HCT116 (cell line): ENCODE data around the gene IFITM5. TPM values are rescaled to one million over a fixed set of nuclear protein-coding genes. Genes with fewer than 3 reads are reported as not detected.

ENCODE experiments used
- ATAC-seq: fragments of 200-7000 bp; cut with Tn5 transposase; 2 replicates; pipeline ENCODE4 v1.9.1; 2020; ENCODE audit warnings: mild to moderate bottlenecking, moderate library complexity
- BruUV-seq: library from RNA; stranded (reverse); fragments of 400-500 nt; replicated peaks from 2 replicates; lab custom pipeline; 2021; lab: Mats Ljungman, UMichigan
- CTCF ChIA-PET: fragments of 300-600 bp; sonication (Branson Sonifier 250); formaldehyde crosslinking; loops from one replicate; lab custom pipeline; 2021; ENCODE audit warnings: antibody characterized with exemption; lab: Charles Lee
- POLR2A ChIA-PET: fragments of 300-600, 350-600 bp; sonication (Branson Sonifier 250); formaldehyde crosslinking; loops from one replicate; lab custom pipeline; 2021; ENCODE audit warnings: antibody characterized with exemption; lab: Charles Lee
- RAD21 ChIA-PET, 2 experiments: fragments of 300-600 bp; sonication (Branson Sonifier 250); formaldehyde crosslinking; loops; one replicate each; lab custom pipeline; 2023; ENCODE audit warnings: low total read pairs in 2 of 2; ENCODE audit not compliant: uncharacterized antibody in 2 of 2, unreplicated experiment in 2 of 2, low non-redundant PET in 1 of 2; lab: Charles Lee
- DNase-seq: peaks from one replicate; pipeline ENCODE4 v3.0.0-alpha.2; 2010; ENCODE audit warnings: low read depth, low spot score
- H2AFZ ChIP-seq: fragments of 200-600 bp; shearing (Covaris generic), sonication (generic); 2 replicates; pipeline ENCODE4 v1.6.1; 2017; ENCODE audit warnings: low read depth, mixed run types, mixed read lengths, antibody characterized with exemption, low read length; ENCODE audit not compliant: poor library complexity, severe bottlenecking
- H3K27ac ChIP-seq: 2 replicates; pipeline ENCODE4 v1.5.1; 2012; ENCODE audit warnings: low read depth, low read length
- H3K27me3 ChIP-seq: fragments of 200-600 bp; sonication (generic); 2 replicates; pipeline ENCODE4 v1.6.1; 2016; ENCODE audit warnings: mixed run types, low read length, mixed read lengths; ENCODE audit not compliant: insufficient read depth
- H3K36me3 ChIP-seq, 2 experiments: fragments of 200-500 bp in 1 of 2; fragments of 200-600 bp in 1 of 2; sonication (Bioruptor generic) in 1 of 2; sonication (generic) in 1 of 2; 2 replicates each; pipeline versions ENCODE4 v1.5.1 to v1.6.1; 2014 to 2016; ENCODE audit warnings: low read length in 2 of 2, inconsistent platforms in 1 of 2, mixed read lengths in 1 of 2, mixed run types in 1 of 2; ENCODE audit not compliant: insufficient read depth in 2 of 2, control insufficient read depth in 1 of 2
- H3K4me1 ChIP-seq, 2 experiments: fragments of 200-600 bp in 1 of 2; sonication (generic) in 1 of 2; 2 replicates each; pipeline versions ENCODE4 v1.5.1 to v1.6.1; 2012 to 2017; ENCODE audit warnings: low read length in 2 of 2, inconsistent platforms in 1 of 2, mild to moderate bottlenecking in 1 of 2, mixed read lengths in 1 of 2, mixed run types in 1 of 2, moderate library complexity in 1 of 2; ENCODE audit not compliant: insufficient read depth in 2 of 2, control insufficient read depth in 1 of 2
- H3K4me2 ChIP-seq: fragments of 200-600 bp; sonication (generic); 2 replicates; pipeline ENCODE4 v1.6.1; 2017; ENCODE audit warnings: mixed run types, low read length, mixed read lengths
- H3K4me3 ChIP-seq, 2 experiments: fragments of 200-600 bp in 1 of 2; sonication (generic) in 1 of 2; replicated peaks in 1 of 2; 2 replicates each; pipeline ENCODE4 v1.5.1; 2011 to 2016; ENCODE audit warnings: low read length in 2 of 2, control low read depth in 1 of 2, low read depth in 1 of 2, mild to moderate bottlenecking in 1 of 2, mixed read lengths in 1 of 2, mixed run types in 1 of 2
- H3K79me2 ChIP-seq: fragments of 200-600 bp; sonication (generic); 2 replicates; pipeline ENCODE4 v1.6.1; 2017; ENCODE audit warnings: mild to moderate bottlenecking, mixed run types, low read length, moderate library complexity, mixed read lengths; ENCODE audit not compliant: insufficient read depth
- H3K9ac ChIP-seq: fragments of 200-600 bp; sonication (generic); 2 replicates; pipeline ENCODE4 v1.6.1; 2016; ENCODE audit warnings: low read length, mixed read lengths
- H3K9me2 ChIP-seq: fragments of 200-600 bp; sonication (generic), shearing (Covaris generic); 2 replicates; pipeline ENCODE4 v1.6.1; 2017; ENCODE audit warnings: mixed run types, mild to moderate bottlenecking, moderate library complexity; ENCODE audit not compliant: insufficient read depth
- H3K9me3 ChIP-seq, 2 experiments: fragments of 200-500 bp in 1 of 2; fragments of 200-600 bp in 1 of 2; sonication (Bioruptor generic) in 1 of 2; sonication (generic) in 1 of 2; 2 replicates each; pipeline ENCODE4 v1.6.1; 2014 to 2017; ENCODE audit warnings: low read length in 2 of 2, mixed read lengths in 2 of 2, inconsistent platforms in 1 of 2, low read depth in 1 of 2, mild to moderate bottlenecking in 1 of 2, mixed run types in 1 of 2, moderate library complexity in 1 of 2; ENCODE audit not compliant: control insufficient read depth in 1 of 2, insufficient read depth in 1 of 2
- H4K20me1 ChIP-seq: fragments of 200-600 bp; sonication (generic), shearing (Covaris generic); 2 replicates; pipeline ENCODE4 v1.6.1; 2017; ENCODE audit warnings: mixed run types, mild to moderate bottlenecking, moderate library complexity; ENCODE audit not compliant: insufficient read depth
- CEBPB ChIP-seq: IDR thresholded peaks from 2 replicates; pipeline ENCODE4 v1.6.1; 2012; ENCODE audit warnings: low read depth
- ZNF274 ChIP-seq: fragments of 200-500 bp; sonication (Bioruptor generic); IDR thresholded peaks from 2 replicates; pipeline ENCODE4 v1.6.1; 2014; ENCODE audit warnings: mild to moderate bottlenecking, low read depth, low read length, inconsistent platforms
- intact Hi-C: fragments of 100-400 bp; cut with micrococcal nuclease; formaldehyde crosslinking; loops from 2 replicates; pipeline ENCODE4 v1.10.0; 2022
- total RNA-seq: library from RNA; stranded (reverse); gene quantifications from one replicate; pipeline ENCODE4 v1.2.1, GENCODE V29; 2021; ENCODE audit not compliant: unreplicated experiment
- TF ChIP-seq, protein P1 (sequence below): IDR thresholded peaks from 2 replicates; pipeline ENCODE4 v1.6.1; 2012
- TF ChIP-seq, protein P2 (sequence below): IDR thresholded peaks from 2 replicates; pipeline ENCODE4 v1.6.1; 2011; ENCODE audit warnings: mild to moderate bottlenecking, low read length, moderate library complexity; ENCODE audit not compliant: insufficient replicate concordance; ENCODE audit errors: extremely low read depth
- TF ChIP-seq, protein P3 (sequence below): IDR thresholded peaks from 2 replicates; pipeline ENCODE4 v1.6.1; 2012

The IFITM5 gene
- total RNA-seq, 1 experiment from 2014 or later = not detected

- no peak overlapping the region for H3K4me2 ChIP-seq
- TF ChIP-seq, protein P1, sequence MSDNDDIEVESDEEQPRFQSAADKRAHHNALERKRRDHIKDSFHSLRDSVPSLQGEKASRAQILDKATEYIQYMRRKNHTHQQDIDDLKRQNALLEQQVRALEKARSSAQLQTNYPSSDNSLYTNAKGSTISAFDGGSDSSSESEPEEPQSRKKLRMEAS = no peak
- TF ChIP-seq CEBPB (no peak), ZNF274 (no peak)
- TF ChIP-seq, protein P2, sequence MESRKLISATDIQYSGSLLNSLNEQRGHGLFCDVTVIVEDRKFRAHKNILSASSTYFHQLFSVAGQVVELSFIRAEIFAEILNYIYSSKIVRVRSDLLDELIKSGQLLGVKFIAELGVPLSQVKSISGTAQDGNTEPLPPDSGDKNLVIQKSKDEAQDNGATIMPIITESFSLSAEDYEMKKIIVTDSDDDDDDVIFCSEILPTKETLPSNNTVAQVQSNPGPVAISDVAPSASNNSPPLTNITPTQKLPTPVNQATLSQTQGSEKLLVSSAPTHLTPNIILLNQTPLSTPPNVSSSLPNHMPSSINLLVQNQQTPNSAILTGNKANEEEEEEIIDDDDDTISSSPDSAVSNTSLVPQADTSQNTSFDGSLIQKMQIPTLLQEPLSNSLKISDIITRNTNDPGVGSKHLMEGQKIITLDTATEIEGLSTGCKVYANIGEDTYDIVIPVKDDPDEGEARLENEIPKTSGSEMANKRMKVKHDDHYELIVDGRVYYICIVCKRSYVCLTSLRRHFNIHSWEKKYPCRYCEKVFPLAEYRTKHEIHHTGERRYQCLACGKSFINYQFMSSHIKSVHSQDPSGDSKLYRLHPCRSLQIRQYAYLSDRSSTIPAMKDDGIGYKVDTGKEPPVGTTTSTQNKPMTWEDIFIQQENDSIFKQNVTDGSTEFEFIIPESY = no peak
- TF ChIP-seq, protein P3, sequence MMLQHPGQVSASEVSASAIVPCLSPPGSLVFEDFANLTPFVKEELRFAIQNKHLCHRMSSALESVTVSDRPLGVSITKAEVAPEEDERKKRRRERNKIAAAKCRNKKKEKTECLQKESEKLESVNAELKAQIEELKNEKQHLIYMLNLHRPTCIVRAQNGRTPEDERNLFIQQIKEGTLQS = no peak
- no peaks in the 10 kb centered on the region for H3K9me3 ChIP-seq
- ChIA-PET RAD21 (no interaction called here), POLR2A (no interaction called here), CTCF (interaction anchor here (0.7 to 0.8 kb wide), 2 partner anchors 33 to 34 kb away, joined by 3 read pairs; no protein-coding TSS in a partner anchor)
- no peak overlapping the region; the same call in 1 of the 2 replicates for H3K27ac ChIP-seq
- H3K4me1 ChIP-seq = peaks cover 10 to 20% of the 10 kb centered on the region in 2 experiments
- DNase-seq (no peak), ATAC-seq (no peak)
- no peaks in the 10 kb centered on the region for H4K20me1 ChIP-seq
- H3K9me2 ChIP-seq = no peaks in the 10 kb centered on the region
- BruUV-seq = no TSS peak
- no peaks in the 10 kb centered on the region for H3K36me3 ChIP-seq
- no peak overlapping the region for H3K4me3 ChIP-seq
- H2AFZ ChIP-seq = no peak overlapping the region
- no peaks in the 10 kb centered on the region for H3K27me3 ChIP-seq
- peaks cover 3% of the 10 kb centered on the region; the same call in 1 of the 2 replicates for H3K79me2 ChIP-seq
- no peak overlapping the region for H3K9ac ChIP-seq
- intact Hi-C loops = no loop called here
Observed at GRCh38 chr11:283405-284104, 15.8 kb downstream of the IFITM5 start.
